Stimulated activated CD8-positive, alpha-beta memory T cell treated with anti-CD3 and anti-CD28 coated beads, Interleukin-15, amount 100 ng/mL, for 48 hours (primary cell): Measurements from ENCODE around the gene LARP4.
"Not testable (repeated sequence)": the region's sequence is repeated elsewhere in the genome, so short reads cannot be mapped to it uniquely, and the experiment has no call there.

Experiments
- DNase-seq, 2 donors: peaks; one replicate each; pipeline ENCODE4 v3.0.0-alpha.2; 2020; ENCODE audit warnings: low read depth in 2 of 2

The LARP4 gene

DNA sequence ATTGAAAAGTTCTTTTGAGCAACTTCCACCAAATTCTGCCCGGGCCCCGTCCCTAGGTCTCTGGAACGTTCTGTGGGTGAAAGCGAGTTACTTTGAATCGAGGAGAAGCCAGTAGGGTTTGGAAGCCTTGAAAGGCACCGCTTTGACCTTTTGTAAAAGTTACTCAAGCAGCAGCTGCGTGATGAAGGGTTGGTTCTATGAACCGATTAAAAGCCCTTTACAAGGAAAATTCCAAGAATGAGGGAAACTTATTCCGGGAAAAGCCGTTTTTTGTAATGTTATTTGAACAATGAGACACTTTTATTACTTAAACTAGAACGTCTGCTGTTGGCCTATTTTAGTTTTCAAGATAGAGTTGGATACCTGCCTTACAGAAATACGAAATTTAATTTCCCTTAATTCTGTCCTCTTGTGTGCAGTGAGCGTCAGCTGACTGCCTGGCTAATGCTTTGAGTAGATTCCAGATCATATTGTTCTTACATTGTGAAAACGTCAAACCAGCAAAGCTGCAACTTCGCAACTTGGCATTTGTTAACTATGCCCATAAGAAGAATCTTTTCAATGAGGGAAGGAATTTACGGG lies 906 bp downstream of the LARP4 start:
- no peak for DNase-seq

DNA sequence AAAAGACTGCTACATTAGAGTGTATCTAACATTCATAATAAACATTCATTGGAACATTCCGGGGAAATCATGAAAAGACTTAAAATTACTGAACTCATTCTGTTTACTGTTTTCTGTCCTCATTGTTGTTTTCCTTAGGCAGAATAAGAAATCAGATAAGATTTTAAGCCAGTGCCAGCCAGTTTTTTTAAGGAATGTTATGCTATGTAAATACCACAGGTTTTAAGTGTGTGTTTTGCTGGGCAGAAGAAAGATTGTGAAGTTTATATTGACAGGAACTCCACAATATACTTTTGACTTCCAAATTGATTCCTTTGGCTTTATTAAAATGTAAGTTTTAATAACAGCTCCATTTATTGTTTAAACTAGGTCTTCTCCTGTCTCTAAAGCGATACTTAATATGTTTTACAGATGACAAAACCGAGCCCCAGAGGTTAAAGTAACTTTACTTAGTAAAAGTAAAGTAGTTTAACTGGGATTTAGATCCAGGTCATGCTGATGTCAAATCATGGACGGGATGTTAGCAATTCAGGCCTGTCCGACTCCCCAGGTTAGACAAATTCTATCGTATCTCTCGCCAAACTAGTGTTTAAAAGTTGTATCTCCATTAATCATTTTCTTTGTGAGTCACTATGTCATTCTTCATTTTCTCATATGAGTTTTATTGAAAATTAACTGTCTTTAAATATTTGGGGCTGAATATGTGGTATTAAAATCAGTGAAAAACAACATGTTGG lies 1.7 kb downstream of the LARP4 start:
- DNase-seq, result no peak

DNA sequence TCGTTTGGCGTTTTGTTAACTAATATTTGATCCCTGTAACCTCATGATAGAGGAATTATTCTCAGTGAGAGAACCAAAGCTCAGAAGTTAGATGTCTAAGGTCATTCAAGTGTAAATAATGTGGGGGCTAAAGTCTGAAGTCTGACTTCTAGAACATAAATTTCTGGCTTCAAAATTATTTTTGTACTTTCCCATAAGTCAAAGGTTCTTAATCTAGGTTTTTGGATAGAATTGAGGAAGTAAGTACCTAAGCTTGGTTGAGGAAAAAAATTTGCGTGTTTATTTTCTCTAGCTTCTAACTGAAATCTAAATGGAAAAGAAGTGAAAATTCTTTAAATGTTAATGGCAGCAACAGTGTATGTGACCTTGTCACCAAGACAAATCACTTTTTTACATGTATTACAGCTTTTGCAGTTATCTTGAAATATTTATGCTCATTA lies 2.3 kb downstream of the LARP4 start:
- DNase-seq, result no peak

DNA sequence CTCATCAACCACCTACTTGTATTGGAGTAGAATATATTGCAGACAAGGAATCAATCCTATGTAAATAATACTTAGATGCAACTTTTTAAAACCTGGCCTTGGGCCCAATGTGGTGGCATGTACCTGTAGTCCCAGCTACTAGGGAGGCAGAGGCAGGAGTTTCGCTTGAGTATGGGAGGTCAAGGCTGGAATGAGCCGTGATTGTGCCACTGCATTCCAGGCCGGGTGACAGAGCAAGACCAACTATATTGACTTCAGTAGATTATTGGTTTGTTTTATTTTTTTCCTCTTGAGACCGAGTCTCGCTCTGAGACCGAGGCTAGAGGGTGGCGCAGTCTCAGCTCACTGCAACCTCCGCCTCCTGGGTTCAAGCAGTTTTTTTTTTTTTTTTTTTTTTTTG lies 3.6 kb downstream of the LARP4 start:
- DNase-seq, result no peak

DNA sequence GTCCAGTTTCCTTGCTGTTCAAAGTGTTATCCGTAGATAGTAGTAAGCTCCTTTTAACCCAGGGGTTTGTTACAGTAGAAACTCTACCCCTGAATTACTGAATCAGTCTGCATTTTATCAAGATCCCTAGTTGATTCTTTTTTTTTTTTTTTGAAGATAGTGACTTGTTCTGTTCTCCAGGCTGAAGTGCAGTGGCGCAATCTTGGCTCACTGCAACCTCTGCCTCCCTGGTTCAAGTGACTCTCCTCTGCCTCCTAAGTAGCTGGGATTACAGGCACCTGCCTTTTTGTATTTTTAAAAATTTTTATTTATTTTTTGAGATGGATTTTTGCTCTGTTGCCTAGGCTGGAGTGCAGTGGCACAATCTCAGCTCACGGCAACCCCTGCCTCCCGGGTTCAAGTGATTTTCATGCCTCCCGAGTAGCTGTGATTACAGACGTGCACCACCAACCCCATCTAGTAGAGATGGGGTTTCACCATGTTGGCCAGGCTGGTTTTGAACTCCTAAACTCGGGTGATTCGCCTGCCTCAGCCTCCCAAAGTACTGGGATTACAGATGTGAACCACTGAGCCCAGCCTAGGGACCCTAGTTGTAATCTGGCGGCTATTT lies 10.5 kb downstream of the LARP4 start:
- no peak for DNase-seq

DNA sequence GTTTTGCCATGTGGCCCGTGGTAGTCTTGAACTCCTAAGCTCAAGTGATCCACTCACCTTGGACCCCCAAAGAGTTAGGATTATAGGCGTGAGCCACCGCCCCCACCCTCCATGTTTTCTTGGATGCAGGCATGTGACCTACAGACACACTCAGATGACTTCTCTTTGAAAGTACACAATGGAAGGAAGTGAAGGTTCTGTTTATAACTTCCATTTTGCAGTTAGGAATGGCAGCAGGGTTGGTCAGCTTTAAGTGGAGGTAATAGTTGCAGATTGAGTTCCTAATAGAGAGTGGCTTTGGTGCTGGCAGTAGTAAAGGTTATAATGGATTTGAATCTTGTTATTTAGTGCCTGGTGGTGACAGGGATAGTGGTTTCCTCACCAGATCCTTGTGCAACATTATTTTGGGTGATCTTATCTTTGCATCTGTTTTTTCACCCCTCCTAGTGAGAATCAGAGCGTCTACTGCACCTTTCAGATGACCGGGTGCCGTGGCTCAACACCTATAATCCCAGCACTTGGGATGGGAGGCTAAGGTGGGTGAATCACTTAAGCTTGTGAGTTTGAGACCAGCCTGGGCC lies 15.3 kb downstream of the LARP4 start:
- DNase-seq, result no peak

DNA sequence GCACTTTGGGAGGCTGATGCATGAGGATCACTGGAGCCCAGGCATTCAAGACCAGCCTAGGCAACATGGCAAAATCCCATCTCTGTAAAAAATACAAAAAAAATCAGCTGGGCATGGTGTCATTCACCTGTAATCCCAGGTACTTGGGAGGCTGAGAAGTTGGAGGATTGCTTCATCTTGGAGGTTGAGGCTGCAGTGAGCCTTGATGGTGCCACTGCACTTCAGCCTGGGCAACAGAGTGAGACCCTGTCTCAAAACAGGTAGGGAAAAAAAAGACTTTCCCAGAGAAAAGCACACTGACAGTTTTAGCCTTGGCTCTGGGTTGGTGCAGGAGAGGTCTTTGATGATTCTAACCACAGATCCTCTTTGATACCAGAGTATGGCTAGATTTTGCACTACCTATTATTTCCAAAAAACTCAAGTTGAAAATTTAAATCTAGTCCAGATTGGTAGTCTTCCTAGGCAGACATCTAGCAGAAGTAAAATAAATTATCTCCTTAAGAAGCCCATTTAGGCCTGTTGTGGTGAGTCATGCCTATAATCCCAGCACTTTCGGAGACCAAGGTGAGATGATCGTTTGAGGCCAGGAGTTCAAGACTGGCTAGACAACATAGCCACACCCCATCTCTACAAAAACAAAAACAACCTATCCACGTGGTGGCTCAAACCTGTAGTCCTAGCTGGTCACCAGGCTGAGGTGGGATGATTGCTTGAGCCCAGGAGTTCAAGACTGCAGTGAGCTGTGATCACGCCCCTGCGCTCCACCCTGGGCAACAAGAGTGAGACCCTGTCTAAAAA lies 18.6 kb downstream of the LARP4 start:
- DNase-seq, result no peak

DNA sequence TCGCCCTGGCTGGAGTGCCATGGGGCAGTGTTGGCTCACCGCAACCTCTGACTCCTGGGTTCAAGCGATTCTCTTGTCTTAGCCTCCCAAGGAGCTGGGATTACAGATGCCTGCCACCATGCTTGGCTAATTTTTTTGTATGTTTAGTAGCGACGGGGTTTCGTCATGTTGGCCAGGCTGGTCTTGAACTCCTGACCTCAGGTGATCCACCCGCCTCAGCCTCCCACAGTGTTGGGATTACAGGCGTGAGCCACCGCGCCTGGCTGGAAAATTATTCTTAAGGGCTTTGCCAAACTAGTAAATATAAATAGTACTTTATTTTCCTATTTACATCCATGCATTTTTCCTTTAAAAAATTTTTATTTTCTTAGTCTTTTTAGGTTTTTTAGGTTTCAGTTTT lies 22.2 kb downstream of the LARP4 start:
- not testable (repeated sequence) for DNase-seq

DNA sequence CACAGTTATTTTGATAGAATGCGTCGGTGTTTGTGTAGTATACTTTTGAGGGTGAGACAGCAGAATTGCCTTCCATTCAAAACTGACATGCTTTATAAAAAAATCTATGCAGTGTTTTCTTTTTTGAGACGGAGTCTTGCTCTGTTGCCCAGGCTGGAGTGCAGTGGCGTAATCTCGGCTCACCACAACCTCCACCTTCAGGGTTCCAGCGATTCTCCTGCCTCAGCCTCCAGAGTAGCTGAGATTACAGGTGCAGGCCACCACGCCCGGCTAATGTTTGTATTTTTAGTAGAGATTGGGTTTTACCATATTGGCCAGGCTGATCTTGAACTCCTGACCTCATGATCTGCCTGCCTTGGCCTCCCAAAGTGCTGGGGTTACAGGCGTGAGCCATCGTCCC lies 22.7 kb downstream of the LARP4 start:
- not testable (repeated sequence) for DNase-seq

DNA sequence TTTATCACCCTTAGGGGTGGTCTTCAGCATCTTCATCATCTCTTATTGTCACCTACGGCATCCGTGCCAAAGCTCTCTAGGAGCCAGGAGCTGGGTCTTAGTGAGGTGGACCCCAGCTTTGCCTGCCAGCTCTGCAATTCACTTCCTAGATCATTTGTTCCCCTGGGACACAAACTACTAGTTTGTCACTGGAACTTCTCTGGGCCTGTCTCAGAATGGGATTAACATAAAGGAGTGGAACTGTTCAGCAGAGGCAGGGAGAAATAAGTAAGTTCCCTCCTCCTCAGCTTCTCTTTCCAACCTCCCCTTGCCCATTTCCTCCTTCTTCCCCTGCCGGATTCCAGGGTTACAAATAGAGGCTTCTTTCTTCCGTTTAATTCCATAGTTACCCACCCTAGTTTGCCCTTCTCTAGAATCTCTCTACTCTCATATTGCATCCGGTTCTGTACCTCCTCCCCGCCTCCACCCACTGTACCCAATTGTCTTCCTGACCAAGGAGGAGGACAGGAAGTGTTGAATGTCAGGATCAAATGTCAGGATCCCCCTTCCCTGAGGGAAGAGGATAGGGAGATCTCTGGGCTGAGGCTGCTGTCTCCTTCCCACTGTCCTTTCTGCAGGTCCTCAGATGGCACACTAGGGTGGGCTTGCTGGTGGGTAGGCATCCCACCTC lies 25.0 kb downstream of the LARP4 start:
- no peak for DNase-seq

DNA sequence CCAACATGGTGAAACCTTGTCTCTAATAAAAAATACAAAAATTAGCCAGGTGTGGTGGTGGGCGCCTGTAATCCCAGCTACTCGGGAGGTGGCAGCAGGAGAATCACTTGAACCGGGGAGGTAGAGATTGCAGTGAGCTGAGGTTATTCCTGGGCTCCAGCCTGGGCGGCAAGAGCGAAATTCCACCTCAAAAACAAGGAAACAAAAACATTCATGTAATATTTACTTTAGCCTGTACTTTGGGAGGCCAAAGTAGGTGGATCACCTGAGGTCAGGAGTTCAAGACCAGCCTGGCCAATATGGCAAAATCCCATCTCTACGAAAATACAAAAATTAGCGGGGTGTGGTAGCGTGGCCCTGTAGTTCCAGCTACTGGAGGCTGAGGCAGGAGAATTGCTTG lies 31.0 kb downstream of the LARP4 start:
- not testable (repeated sequence) for DNase-seq

DNA sequence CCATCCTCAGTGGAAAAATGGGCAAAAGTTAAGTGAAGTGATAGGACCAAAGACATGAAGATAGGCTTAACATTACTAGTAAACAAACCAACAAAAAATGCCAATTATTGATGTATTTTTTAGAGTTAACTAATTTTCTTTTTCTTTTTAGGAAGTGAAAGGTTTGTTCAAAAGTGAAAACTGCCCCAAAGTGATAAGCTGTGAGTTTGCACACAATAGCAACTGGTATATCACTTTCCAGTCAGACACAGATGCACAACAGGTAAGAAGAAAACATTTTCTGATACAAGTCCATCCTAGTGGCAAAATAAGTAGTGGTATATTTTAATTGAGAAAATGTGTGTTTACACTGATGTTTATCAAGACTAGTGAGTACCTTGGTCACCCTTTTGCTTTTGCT lies 39.6 kb downstream of the LARP4 start:
- DNase-seq, result no peak

DNA sequence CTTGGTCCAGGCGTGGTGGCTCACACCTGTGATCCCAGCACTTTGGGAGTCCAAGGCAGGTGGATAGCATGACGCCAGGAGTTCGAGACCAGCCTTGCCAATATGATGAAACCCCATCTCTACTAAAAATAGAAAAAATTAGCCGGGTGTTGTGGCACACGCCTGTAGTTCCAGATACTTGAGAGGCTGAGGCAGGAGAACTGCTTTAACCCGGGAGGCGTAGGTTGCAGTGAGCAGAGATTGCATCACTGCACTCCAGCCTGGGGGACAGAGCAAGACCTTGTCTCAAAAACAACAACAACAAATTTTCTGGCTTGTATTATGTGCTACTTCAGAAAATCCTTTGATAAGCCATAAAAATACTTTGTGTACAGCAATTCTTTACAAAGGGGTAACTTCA lies 41.1 kb downstream of the LARP4 start:
- no peak for DNase-seq

DNA sequence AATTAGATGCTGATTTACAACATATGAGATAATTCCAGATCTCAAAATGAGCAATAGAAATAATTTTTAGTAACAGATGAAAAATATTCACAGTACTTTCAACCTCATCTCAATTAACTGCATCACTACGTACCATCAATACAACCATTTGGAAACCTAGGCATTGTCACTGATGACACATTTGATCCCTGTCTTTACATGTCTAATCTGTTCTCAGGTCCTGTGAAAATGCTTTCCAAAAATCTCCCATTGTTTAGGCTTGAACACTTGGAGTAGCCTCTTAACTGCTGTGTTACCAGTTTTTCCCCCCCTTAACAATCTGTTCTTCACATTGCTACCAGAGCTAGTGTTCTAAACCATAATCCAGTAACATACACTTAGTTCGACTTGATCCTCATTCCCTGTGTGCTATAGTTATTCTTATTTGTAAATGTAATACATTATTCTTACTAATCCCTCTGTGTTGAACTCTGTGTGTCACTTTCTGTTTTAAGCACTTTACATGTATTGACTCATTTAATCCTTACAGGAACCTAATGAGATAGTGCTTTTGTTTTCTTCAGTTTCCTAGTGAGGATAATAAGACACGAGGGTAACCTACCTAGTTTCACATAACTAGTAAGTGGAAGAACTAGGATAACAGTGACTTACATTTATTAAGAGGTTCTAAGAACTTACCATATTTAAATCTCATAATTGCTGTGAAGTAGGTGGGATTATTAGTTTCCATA lies 41.7 kb downstream of the LARP4 start:
- no peak for DNase-seq

DNA sequence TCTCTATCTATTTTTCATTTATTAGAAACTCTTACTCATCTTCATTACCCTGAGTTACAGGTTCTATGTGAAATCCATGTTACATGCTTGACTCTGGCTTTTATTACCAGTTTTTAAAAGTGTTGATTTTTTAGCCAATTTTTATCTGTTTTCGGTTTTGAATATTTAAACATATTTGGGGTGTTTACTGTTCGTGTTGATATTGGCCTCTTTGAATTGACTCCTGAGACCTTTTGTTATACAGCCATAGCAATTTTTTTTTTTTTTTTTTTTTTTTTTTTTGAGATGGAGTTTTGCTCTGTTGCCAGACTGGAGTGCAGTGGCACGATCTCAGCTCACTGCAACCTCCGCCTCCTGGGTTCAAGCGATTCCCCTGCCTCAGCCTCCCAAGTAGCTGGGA lies 49.0 kb downstream of the LARP4 start:
- DNase-seq, result not testable (repeated sequence)

DNA sequence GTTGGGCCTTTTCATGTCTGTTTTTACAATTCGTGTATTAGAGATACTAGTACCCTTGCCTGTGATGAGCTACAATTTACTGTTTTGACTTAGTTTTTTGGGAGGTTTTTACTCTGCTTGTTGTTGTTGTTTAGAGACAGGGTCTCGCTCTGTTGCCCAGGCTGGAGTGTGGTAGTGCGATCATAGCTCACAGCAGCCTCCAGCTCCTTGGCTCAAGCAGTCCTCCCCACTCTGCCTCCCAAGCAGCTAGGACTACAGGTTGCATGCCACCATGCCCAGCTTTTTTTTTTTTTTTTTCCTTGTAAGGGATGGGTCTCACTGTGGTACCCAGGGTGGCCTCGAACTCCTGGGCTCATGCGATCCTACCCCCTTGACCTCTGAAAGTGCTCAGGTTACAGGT lies 52.1 kb downstream of the LARP4 start:
- no peak for DNase-seq

DNA sequence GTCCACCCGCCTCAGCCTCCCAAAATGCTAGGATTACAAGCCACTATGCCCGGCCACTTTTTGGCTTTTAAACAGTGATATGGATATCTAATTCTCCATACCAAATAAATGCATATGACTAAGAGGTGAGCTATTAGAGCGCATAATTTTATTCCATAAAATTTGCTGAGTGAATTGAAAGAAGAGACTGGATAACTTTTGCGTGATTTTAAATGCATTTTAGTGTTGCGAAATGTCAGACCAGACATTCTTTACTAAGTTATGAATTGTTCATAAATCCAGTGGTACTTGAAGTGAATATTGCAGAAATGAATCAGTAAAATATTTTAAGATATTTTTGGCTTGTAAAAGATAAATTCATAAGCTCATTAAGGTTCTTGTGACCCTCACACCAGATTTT lies 53.2 kb downstream of the LARP4 start:
- DNase-seq, result no peak

DNA sequence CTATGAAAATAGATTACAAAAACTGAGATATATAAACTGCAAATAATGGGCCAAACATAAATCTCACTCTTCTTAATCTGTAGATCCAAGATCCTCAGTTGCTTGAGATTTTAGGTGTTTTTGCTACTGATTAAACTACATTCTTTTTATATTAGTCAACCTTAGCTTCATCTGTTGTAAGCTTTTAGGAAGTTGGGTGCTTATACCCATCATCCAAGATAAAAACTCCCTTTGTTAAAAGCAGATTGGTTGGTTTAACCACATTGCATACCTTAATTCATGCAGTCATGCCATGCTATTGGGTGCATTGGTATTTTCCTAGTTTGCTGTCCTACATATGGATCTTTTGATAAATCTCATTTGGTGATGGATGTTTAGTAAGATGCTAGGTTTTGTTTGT lies 57.9 kb downstream of the LARP4 start:
- no peak for DNase-seq

DNA sequence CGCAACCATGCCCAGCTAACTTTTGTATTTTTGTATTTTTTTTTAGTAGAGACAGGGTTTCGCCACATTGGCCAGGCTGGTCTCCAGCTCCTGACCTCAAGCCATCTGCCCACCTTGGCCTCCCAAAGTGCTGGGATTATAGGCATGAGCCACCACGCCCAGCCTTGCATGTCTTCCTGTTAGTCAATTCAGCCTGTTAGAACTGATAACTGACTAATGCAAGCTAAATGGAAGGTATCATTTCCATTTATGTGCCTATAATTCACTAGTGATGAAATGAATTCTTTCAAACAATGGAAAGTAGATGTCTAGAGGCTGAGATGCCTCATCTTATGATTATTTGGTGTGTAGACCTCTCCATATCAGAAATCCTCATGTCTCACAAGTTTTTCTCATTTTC lies 66.8 kb downstream of the LARP4 start:
- DNase-seq, result no peak

DNA sequence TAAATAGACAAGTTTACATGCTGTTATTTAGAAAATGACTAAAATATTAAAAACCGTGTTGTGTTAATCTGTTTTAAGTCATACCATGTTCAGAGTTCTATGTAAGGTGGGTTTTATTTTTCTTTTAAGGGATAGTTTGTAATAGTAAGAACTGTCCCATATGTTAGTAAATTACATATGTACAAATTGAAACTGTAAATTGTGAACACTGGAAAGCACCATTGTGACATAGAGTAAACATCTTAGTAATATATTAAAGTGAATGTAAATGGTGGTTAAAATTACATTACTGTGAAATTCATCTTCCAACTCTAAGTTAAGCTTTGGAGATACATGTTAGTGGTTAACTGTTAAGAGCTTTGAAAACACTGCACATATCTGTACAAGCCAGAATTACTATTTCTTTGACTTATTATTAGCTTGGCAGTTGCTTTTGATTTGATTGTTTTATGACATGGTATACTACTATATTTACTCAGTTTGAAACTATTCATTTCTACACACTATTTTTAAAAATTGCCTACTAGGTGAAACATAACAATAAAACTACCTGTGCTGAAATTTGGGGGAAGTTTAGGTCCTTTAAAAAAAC lies 76.7 kb downstream of the LARP4 start:
- no peak for DNase-seq

DNA sequence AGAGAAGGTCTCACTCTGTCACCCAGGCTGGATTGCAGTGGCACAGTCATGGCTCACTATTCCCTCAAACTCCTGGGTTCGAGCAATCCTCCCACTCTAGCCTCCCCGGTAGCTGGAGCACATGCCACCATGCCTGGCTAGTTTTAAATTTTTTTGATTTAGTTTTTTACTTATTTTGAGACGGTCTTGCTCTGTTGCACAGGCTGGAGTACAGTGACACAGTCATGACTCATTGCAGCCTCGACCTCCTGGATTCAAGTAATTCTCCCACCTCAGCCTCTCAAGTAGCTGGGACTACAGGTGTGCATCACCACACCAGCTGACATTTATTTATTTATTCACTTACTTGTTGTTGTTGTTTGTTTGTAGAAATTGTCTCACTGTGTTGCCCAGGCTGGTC lies 81.9 kb downstream of the LARP4 start:
- no peak for DNase-seq
